ENCODE results near the gene KCNQ1OT1.

DNA sequence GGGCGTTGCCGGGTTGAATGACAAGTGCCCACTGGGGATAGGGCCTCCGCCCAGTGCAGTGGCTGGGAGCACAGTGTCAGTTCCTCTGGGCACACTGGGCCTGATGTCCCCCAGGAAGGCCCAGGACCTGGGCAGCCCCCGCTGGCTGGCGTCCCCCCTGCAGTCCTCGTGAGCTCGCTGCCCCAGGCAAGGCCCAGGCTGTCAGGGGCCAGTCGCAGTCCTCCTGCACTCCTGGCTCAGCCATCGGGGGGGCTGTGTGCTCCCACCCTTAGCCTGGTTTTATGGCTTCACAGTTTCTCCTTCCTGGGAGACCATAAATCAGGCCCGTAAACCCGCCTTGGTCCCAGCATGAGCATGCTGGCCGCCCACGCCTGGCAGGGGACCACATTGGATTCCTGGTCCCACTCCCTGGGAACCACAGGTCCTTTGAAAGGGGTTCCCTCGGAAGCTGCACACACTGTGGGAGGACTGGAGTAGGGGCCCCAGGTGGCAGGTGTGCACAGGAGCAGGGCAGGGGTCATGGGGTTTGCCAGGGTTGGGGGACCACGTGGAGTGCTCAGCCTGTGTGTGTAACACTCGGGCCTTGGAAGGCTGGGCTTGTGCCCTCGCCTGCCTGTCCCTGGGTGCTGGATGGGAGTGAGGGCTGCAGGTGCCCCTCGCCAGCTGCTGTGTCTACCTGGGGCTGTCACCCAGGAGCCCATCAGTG, 113.6 kb downstream of the KCNQ1OT1 start:
- no peak for TF ChIP-seq NFIC (IDR thresholded peaks at IDR 0.05; ENCODE audit: borderline replicate concordance)
- TF ChIP-seq, protein P1, sequence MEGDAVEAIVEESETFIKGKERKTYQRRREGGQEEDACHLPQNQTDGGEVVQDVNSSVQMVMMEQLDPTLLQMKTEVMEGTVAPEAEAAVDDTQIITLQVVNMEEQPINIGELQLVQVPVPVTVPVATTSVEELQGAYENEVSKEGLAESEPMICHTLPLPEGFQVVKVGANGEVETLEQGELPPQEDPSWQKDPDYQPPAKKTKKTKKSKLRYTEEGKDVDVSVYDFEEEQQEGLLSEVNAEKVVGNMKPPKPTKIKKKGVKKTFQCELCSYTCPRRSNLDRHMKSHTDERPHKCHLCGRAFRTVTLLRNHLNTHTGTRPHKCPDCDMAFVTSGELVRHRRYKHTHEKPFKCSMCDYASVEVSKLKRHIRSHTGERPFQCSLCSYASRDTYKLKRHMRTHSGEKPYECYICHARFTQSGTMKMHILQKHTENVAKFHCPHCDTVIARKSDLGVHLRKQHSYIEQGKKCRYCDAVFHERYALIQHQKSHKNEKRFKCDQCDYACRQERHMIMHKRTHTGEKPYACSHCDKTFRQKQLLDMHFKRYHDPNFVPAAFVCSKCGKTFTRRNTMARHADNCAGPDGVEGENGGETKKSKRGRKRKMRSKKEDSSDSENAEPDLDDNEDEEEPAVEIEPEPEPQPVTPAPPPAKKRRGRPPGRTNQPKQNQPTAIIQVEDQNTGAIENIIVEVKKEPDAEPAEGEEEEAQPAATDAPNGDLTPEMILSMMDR (IDR thresholded peaks at IDR 0.05): no peak
- no peak for TF ChIP-seq MEF2A (IDR thresholded peaks at IDR 0.05; ENCODE audit: borderline replicate concordance, low read depth)
- no peak for TF ChIP-seq TAF1 (IDR thresholded peaks at IDR 0.05; ENCODE audit: borderline replicate concordance, low read depth, low read length)

Data from SK-N-SH (cell line).